ENCODE results near the gene CPSF4. TPM values are rescaled to one million over a fixed set of nuclear protein-coding genes. Genes with fewer than 3 reads are reported as not detected.

CPSF4 gene
- polyA plus RNA-seq, 3 donors, result 11.6 to 56.3 (median 12.3) TPM

GRCh38 chr7:99485094-99485493, 46.4 kb downstream of the CPSF4 start:
- TF ChIP-seq CTCF (IDR thresholded peaks at IDR 0.05), result no peak
- Mint-ChIP-seq H3K27me3 (ENCODE audit: low read depth in 3 of 3) (no peaks in the 10 kb centered on the region), H3K36me3 (peaks cover 32 to 58% of the 10 kb centered on the region in 2 donors), H3K4me3 (no peak overlapping the region), H3K4me1 (no peaks in the 10 kb centered on the region), H3K27ac (peak overlapping the region in 2 of 7 donors; percentile 1 to 41), H3K9me3 (peaks cover 0 to 3% (median 0%) of the 10 kb centered on the region in 7 donors)
- no peak for DNase-seq
- no peak overlapping the region for H3K27ac ChIP-seq (ENCODE audit: low read depth in 1 of 2, low read length in 2 of 2)
- H3K9me3 ChIP-seq (replicated peaks in 1 of 2; ENCODE audit: control insufficient read depth in 1 of 2, insufficient read depth in 1 of 2, low read length in 2 of 2), result no peaks in the 10 kb centered on the region
- H2AFZ ChIP-seq (ENCODE audit: insufficient read depth, low read depth, low read length, poor library complexity, severe bottlenecking), result no peak overlapping the region
- no peak overlapping the region for H3K4me2 ChIP-seq (replicated peaks; ENCODE audit: extremely low read depth, low read length, poor library complexity, severe bottlenecking)
- no peaks in the 10 kb centered on the region for H3K79me2 ChIP-seq (ENCODE audit: insufficient read depth, low read length)
- peaks cover 8% of the 10 kb centered on the region for H4K20me1 ChIP-seq (ENCODE audit: insufficient read depth, low read length)
- WGBS (ENCODE audit: insufficient coverage), result 96% methylated on average over 2 of the region's 5 CpGs
- peaks cover 17 to 55% of the 10 kb centered on the region in 2 donors for H3K36me3 ChIP-seq (replicated peaks in 1 of 2; ENCODE audit: control insufficient read depth in 1 of 2, insufficient read depth in 2 of 2, low read length in 2 of 2)
- no peaks in the 10 kb centered on the region for H3K27me3 ChIP-seq (ENCODE audit: control insufficient read depth in 2 of 2, insufficient read depth in 2 of 2, low read length in 2 of 2)
- intact Hi-C loops (cut with micrococcal nuclease), result no loop called here
- H3K4me3 ChIP-seq (replicated peaks in 1 of 3; ENCODE audit: low read depth in 2 of 3, low read length in 3 of 3), result no peak overlapping the region
- no peaks in the 10 kb centered on the region for H3K4me1 ChIP-seq (ENCODE audit: control insufficient read depth in 1 of 2, insufficient read depth in 2 of 2, low read length in 2 of 2)
- no peak overlapping the region for H3K9ac ChIP-seq (ENCODE audit: insufficient read depth, low read length, poor library complexity, severe bottlenecking)

GRCh38 chr7:99489235-99489634, 50.5 kb downstream of the CPSF4 start:
- H3K79me2 ChIP-seq (ENCODE audit: insufficient read depth, low read length), result peaks cover 20% of the 10 kb centered on the region
- no peaks in the 10 kb centered on the region for H3K4me1 ChIP-seq (ENCODE audit: control insufficient read depth in 1 of 2, insufficient read depth in 2 of 2, low read length in 2 of 2)
- no peaks in the 10 kb centered on the region for H3K27me3 ChIP-seq (ENCODE audit: control insufficient read depth in 2 of 2, insufficient read depth in 2 of 2, low read length in 2 of 2)
- H2AFZ ChIP-seq (ENCODE audit: insufficient read depth, low read depth, low read length, poor library complexity, severe bottlenecking), result no peak overlapping the region
- DNase-seq, result no peak
- Mint-ChIP-seq H3K27me3 (ENCODE audit: low read depth in 3 of 3) (no peaks in the 10 kb centered on the region), H3K9me3 (peaks cover 8 to 14% (median 12%) of the 10 kb centered on the region in 7 donors), H3K27ac (peak overlapping the region in 1 of 7 donors; percentile 23), H3K4me1 (no peaks in the 10 kb centered on the region), H3K36me3 (peaks cover 31 to 64% of the 10 kb centered on the region in 2 donors), H3K4me3 (no peak overlapping the region)
- peaks cover 26 to 57% of the 10 kb centered on the region in 2 donors for H3K36me3 ChIP-seq (replicated peaks in 1 of 2; ENCODE audit: control insufficient read depth in 1 of 2, insufficient read depth in 2 of 2, low read length in 2 of 2)
- no peak overlapping the region for H3K27ac ChIP-seq (ENCODE audit: low read depth in 1 of 2, low read length in 2 of 2)
- H3K9me3 ChIP-seq (replicated peaks in 1 of 2; ENCODE audit: control insufficient read depth in 1 of 2, insufficient read depth in 1 of 2, low read length in 2 of 2), result peaks cover 11% of the 10 kb centered on the region in 2 donors
- WGBS (ENCODE audit: insufficient coverage), result no CpG with 5 or more reads among the region's 4 CpGs
- peak; percentile 12 for TF ChIP-seq CTCF (IDR thresholded peaks at IDR 0.05)
- no peak overlapping the region for H3K9ac ChIP-seq (ENCODE audit: insufficient read depth, low read length, poor library complexity, severe bottlenecking)
- no peak overlapping the region for H3K4me2 ChIP-seq (replicated peaks; ENCODE audit: extremely low read depth, low read length, poor library complexity, severe bottlenecking)
- no peak overlapping the region for H3K4me3 ChIP-seq (replicated peaks in 1 of 3; ENCODE audit: low read depth in 2 of 3, low read length in 3 of 3)
- peaks cover 48% of the 10 kb centered on the region for H4K20me1 ChIP-seq (ENCODE audit: insufficient read depth, low read length)
- intact Hi-C loops (cut with micrococcal nuclease), result no loop called here
